HG02885 (cell line): ENCODE results near the gene MAN1C1.

Experiments
- ATAC-seq: cut with Tn5 transposase; IDR thresholded peaks from one replicate; pipeline ENCODE4 v1.9.1; 2021; ENCODE audit warnings: mild to moderate bottlenecking; ENCODE audit not compliant: unreplicated experiment, poor library complexity

The MAN1C1 gene

DNA sequence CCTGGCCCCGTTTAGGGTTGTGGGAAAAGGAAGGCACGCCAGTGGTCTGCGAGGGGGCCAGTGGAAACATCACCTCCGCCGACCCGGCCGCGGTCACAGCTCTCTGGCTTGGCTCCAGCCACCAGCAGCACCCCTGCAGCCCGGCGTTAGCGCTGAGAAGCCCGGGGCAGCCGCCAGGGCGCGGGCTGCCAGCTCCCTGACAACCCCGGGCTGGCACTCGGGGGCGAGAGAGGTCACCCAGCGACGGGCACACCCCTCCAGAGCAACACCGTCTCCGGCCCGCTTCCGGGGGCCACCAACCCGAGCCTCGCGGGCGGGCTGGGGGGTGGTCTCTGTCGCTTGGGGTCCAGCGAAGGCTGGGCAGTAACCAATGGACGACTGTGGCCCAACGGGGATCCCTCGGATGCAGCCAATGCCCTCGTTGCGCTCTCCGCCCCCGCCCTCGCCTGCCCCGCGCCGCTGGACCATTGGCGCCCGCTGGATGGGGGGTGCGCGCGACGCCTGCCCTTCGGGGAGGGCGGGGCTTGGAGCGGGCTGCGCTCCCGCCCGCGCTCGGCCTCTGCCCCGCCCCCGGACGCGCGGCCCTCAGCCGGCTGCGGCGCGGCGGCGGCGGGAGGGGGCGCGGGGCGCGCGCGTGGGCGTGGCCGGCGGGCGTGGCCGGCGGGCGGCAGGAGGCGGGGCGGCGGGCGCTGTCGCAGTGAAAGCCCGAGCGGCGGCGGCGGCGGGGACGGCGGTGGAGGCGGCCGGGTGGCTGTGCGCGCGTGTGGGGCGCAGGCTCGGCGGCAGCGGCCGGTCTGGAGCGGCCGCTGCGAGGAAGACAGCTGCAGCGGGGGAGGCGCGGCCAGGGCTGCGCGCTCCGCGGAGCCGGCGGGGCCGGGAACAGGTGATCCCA is at the start of gene MAN1C1:
Gene MAN1C1, plus strand, starts transcription at position 697 of the 892 bp plus-strand sequence. CDS start 1,007 bp downstream, outside the sequence.
- peak; percentile 65 for ATAC-seq

DNA sequence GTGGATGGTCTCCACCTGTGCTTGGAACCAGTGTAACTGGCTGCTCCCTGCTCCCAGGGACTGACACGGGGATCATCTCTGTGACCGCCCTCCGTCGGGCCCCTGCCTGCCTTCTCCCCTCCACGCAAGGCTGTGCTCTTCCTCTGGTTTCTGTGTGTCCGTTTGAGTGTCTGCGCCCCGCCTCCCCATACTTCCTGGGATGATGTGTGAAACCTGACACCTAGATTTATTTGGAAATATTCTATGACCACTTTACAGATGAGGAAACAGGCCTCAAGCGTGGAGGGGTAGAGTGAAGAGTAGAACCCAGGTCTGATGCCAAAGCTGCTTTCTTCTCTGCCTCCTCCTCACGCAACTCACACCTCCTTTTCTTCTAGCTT is 48.9 kb upstream of the MAN1C1 start:
- ATAC-seq = no peak

DNA sequence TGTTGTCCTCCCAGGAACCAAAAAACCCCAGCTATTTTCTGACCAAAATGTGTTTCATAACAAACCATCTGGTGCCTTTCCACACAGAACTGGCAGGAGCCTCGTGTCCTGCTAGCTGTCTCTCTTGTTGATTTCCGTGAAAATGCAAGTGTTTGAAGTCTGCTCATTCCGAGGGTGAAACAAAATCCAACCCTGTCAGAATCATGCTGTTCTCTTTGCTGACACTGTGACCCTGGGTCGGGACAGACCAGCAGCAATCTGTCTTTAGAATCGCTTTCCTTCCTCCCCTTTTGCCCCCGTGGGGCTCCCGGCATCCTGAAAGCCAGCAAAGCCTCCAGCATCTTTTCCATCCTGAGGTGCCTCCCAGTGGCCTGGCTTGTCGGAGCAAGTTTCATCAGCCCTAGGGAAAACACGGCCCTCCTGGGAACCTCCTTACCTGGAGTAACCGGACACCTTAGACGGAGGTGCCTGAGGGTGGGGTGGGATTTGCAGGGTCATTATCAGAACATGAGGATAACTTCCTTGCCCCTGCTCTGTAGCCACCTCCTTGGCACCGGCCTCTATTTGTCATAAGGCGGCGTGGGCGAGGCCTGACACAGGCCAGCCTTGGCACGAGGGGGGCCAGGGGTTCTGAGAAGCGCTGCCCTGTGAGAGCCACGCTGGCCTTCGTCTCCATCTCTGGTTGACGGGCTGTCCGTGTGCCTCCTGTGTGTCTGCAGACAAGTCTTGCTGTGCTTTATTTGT is 48.3 kb upstream of the MAN1C1 start:
- no peak for ATAC-seq

DNA sequence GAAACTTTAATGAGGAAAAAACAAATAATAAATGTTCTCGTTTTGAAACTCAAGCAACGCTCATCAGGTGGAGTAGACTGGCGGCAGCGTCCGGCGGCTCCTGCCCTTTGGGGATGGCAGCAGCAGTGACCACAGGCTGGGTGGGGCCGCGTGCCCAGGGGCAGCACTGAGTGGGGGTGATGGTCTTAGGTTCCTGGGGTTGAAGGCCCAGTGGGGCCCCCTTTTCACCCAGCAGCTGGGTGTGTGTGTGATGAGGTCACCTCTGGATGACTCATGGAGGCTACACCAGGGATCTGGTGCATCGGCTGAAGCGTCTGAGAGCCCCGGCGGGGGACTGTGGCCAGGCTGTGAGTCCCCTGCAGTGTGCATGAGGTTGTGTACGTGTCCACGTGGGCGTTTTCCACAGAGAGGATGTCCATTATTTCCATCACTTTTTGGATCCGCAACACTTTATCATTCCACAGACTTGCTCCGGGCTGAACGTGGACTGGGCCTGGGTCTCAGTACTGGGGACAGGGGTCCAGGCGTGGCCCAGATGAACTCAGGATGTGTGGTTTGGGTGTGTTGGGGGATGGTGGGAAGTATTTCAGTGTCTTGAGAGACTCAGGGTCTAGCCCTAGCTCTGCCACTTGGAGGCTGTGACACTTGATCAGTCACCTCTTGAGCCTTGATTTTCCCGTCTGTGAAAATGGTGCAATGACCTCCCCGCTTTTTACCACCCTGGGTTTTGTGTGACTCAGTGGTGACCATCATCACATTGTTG is 47.6 kb upstream of the MAN1C1 start:
- ATAC-seq = no peak

DNA sequence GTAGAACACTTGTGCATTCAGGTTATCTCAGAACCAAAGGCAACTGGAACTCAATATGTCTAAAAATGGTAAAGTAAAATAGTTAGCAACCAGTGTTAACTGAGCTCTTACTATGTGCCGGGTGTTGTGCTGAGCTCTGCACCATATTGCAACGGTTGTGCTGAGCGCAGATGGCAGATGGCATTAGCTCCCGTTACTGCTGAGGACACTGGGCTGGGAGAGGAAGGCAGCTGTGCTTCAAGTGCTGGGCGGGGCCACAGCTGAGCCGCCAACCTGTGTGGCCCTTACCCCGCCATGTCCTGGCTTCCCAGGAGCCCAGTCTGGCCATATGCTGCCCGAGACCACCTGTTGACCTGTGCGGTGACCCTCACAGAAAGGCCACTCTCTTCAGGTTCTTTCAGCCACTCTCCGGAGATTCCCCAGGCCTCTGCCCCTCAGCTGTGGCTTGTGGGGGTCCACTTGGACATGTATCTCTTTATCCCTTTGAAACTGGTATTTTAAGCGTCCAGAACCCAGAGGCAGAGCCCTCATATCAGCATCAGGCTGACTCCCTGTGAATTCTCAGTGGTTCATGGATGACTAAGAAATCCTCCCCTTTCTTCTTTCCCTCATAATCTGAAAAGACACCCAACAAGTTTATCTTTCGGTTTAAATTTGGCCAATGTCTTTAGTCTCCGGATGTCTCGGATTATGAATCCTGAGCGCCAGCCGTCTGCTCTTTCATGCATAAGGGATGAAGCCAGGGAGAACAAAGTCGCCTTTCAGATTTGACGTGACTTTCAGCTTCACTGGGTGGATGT is 46.8 kb upstream of the MAN1C1 start:
- ATAC-seq = no peak

DNA sequence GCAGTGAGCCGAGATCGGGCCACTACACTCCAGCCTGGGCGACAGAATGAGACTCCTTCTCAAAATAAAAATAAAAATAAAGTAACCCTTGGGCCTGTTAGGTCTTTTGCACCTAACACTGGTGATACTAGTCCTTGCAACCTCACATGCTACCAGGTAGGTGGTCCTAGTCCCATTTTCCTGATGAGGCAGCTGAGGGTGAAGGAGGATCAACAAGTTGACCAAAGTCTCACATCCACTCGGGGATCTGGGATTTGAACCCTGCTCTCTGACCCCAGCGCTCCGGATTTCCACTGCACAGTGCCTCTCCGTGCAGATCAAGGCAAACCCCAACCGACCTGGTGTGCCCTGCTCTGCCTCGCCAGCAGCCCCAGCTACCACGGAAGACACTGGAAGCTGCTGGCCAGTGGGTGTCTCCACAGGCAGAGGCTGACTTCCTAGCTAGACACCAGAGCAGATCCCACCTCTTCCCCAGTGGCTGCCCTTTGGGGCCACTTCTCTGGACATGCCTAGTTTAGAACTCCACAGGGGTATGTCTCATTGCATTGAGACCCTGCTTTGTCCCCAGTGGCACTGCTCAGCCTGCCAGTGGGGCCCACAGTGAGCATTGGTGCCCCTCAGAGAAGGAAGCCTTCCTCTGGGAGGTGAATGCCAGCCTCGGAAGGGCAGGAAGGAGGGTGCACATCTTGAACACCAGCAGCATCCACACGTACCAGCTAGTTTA is 45.6 kb upstream of the MAN1C1 start:
- ATAC-seq = no peak

DNA sequence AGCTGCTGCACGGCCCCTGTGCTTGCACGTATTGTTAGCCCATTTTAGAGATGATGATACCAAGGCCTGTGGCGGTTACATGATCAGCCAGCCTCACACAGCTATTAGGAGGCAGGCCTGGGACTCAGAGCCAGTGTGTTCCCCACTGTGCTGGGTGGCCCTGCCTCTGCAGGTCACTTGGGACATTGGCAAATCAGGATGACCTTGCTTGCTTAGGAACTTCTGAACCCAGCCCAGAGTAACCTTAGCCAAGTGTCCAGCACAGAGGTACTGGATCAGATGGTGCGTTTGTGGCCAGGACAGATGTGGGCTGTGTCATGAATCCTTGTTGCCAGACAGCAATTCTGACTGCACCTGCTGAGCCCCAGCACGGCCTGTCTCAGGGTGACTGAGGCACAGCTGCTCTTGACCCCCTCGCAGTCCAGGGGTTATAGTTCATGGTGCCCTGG is 45.0 kb upstream of the MAN1C1 start:
- no peak for ATAC-seq

DNA sequence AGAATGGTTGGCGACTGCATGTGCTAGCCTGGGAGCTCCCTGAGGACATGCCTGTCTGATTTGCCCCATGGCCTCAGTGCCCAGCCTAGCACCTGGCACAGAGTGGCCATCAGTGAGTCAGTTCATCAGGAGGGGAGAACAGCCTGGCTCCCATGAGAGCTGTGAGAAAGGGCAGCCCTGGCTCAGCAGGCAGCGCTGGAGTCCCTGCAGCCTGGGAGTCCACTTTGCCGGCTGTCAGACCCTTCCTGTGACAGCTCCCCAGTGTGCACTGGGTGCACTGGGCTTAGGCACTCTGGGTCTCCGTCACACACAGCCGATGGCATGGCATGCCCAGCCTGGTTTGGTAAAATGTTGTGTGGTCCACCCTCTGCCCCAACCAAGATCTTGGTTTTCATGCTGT is 44.5 kb upstream of the MAN1C1 start:
- ATAC-seq = no peak

DNA sequence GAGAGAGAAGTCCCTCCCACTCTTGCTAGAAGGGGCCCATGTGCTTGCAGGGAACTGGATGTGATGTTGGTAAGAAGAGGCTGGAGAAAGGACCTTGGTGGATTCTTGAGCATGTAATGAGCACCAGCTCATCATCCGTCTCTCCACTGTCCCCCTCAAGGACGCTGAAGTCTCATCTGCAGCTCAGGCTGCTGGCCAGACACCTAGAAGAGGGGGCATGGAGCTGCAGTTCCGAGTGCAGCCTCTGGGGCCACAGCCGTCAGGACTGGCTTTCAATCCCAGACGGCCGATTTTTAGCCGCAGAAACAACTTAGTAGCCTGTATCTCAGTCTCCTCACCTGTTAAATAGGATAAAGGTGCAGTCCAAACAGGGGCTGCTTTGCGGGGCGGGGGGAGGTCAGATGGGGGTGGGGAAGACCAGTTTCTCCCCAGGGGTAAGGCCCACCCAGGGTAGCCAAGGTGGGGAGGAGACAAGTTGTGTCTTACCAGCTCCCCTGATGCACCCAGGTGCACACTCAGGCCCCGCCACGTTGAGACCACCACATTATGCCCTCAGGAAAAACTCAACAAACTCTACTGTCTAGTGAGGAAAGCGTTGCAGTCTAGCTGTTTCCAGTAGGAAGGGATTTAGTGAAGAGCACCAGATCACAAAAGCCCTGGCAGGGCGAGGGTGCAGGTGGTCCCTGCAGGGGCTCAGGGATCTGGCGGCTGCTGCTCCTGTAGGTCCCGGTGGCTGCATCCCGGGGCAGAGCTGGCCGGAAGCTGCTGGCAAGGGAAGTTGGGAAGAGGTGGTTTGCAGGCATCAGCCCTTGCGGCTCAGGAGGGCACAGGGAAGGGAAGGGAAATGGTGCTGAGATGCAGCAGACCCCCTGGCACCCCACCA is 43.6 kb upstream of the MAN1C1 start:
- ATAC-seq = no peak

DNA sequence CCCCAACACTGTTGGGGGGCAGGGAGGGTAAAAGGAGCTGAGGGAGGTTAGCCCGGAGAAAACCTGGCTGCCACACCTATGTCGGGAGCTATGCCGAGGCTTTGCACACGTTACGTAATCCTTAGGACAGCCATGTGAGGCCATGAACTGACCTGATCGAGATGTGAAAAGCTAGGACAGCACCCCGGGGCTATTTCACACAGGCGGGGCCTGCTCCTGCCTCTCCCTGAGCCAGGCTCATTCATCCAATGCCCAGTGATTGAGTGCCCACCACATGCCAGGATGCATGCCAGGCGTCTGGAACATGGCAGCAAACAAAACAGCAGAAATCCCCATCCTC is 43.0 kb upstream of the MAN1C1 start:
- no peak for ATAC-seq

DNA sequence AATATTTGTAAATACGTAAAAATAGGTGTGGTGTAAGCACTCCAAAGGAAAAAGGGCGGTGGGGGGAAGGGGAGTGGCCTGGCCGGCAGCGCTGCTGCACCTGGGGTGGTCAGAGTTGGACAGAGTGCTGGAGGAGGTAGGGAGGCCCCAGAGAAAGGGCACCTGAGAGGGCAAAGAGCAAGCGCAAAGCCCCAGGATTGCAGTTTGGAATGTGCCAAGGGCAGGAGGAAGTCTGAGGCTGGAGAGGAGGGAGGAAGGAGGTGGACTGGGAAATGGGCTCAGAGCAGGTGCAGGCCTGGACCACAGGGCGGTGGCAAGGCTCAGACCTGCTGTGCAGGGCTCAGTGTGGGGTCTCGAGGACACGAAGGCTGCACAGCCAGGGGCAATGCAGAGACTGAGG is 42.6 kb upstream of the MAN1C1 start:
- ATAC-seq = no peak

DNA sequence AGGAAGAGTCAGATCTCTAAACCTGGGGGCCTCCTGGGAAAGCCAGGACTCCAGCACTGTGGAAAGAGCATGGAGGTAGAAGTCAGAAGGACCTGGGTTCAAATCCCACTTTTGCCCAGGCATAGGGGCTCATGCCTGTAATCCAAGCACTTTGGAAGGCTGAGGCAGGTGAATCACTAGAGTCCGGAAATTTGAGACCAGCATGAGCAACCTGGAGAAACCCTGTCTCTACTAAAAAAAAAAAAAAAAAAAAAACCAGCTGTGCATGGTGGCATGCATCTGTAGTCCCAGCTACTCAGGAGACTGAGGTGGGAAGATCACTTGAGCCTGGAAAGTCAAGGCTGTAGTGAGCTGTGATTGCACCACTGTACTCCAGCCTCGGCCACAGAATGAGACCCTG is 41.4 kb upstream of the MAN1C1 start:
- no peak for ATAC-seq

DNA sequence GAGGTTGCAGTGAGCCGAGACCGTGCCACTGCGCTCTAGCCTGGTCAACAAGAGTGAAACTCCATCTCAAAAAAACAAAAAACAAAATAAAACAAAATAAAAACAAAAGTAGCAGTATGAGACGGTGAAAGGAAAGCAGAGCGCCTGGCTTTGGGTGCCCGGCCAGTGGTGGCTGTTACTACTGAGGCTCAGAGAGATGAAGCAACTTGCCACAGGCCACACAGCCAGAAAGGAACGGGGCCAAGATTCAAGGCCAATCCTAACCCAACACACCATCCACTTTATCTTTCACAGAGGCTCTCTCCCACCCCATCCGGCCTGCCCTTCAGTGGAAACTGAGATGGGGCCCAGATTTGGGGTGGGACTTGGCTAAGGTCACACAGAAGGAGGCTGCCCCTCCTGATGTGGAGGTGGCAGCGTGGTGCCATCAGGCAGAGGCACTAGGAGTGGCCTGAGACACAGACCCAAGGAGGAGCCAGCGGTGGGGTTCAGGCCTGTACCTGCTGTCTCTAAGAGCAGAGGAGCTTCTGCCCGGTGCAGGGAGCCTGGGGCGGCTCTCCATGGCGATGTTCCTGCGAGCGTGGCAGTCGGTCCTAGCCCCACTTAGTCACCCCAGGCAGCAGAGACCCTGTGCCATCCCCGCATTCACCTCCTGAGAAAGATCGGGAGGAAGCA is 40.0 kb upstream of the MAN1C1 start:
- ATAC-seq = no peak

DNA sequence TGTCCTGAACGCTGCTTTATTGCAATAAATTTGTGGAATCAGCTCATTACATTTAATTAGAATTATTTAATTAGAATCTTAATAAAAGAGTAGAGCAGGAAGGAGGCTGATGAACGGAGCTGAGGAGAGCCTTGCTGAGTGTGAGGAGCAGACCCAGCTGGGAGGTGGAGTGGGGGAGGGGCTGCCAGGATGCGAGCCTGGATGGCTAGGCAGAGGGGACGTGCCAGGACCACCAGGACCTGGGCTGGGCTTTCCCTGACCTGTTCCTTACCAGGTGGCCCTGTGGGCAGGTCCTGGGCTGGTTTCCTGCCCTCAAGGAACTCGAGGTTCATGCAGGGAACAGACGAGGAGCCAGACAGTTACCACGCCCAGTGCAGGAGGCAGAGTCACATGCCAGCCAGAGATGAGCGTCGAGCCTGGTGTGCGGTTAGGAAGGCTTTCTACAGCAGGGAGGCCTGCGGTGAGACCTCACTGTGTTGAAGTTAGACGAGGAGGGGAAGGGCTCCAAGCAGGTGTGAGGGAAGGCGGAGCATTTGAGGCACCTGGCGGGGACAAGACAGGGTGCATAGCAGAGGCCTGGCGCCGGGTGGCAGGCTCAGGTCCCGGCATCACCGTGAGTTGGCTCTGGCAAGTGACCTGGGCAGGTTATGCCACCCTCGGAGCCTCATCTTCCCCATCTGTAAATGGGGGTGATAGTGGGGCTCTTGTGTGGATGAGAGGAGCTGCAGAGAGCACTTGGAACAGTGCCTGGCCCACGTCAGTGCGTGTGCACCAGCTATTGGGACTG is 39.3 kb upstream of the MAN1C1 start:
- no peak for ATAC-seq

DNA sequence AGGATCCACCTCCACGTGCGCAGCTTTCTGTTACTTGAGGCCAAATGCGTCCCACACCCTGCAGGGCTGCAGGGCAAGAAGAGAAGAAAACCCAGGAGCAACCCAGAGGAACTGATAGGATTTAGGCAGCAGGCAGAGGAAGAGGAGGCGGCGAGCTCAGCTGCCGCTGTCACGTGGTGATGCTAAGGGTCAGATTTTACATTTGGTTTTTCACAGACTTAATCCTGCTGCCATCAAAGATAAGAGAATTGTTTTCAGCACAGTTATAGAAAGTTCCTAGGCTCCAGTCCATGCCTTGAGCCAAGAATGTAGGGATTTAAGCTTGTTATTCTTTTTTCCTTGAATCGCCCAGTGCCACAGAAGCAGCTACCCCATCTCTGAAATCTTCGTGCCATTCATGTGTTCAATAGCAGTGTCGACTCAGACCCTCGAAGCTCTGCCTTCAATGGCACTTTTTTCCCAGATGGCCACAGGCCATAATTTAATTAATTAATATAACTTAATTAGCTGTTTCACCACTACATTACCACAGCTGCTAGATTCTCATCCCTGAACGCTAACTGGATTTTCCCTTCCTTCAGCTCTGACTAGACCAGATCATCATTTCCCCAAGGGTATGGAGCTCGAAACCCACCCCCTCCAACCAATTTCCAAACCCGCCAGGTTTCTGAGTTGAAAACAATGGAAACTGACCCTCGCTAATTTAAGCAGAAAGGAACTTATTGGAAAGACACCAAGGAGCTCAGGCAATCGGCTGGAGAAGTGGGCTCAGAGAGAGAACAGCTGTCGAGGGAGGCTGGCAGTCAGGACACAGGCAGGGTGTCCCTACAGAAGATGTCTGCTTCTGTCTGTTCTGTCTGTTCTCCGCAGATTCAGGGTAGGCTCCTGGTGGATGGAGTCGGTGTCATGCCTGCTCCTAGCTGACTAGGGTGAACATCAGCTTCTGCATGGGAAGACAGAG is 37.0 kb upstream of the MAN1C1 start:
- no peak for ATAC-seq

DNA sequence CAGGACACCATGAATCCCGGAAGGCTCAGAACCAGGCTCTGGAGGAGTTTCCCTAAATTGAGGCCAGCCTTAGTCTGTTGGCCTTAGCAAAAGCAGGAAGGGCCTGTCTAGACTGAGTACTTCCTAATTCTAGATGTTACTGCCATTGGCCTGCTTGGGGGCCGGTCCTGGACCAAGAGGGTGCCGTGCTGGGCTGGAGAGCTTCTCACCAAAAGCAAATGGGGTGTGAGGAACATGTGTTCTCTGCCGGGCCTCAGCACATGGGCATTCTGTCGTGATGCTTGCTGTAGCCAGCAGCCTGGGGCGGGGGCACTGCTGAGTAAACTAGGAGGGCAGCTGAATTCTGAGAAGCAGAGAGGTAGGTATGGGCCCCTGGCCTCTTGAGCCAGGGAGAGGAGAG is 35.7 kb upstream of the MAN1C1 start:
- ATAC-seq = no peak
